A549 treated with AZD2906 at 1 μM for 4 hours (cell line): ENCODE measurements around the gene FIBCD1. TPM values are rescaled to one million over a fixed set of nuclear protein-coding genes. Genes with fewer than 3 reads are reported as not detected.

Experiments used
- total RNA-seq: library from RNA; stranded (reverse); fragments of 200-300 nt; extraction: Qiagen RNA extraction; gene quantifications from 5 replicates; pipeline ENCODE4 v1.2.3, GENCODE V29; 2022

FIBCD1 gene
- 14.3 to 27.2 TPM (median 25.1 TPM) in 5 replicates for total RNA-seq

GRCh38 chr9:130938652-130939404 is at the start of gene FIBCD1:
Gene FIBCD1 (minus strand): TSS chr9:130939247. CDS start chr9:130938607, 640 bp downstream.

GRCh38 chr9:130896233-130897014 is 42.6 kb downstream of the FIBCD1 start, which contains the start of gene QRFP:
Gene QRFP (minus strand): TSS chr9:130896812. CDS start chr9:130893838, 2,974 bp downstream.

Other genes with a start within 250 kb of the FIBCD1 start
- 42.6 to 72.9 TPM (median 48.7 TPM) in 5 replicates for gene EXOSC2, start 245.5 kb downstream of the FIBCD1 start, total RNA-seq
- 43.7 to 52.2 TPM (median 49.4 TPM) in 5 replicates for gene ABL1, start 104.0 kb downstream of the FIBCD1 start, total RNA-seq
- not detected in 5 replicates for gene QRFP, start 42.4 kb downstream of the FIBCD1 start, total RNA-seq
- 1.7 to 2.3 TPM (median 2.2 TPM) in 5 replicates for gene LAMC3, start 69.9 kb upstream of the FIBCD1 start, total RNA-seq
- gene AIF1L, start 157.3 kb upstream of the FIBCD1 start, total RNA-seq = 1.8 to 2.0 TPM (median 2.0 TPM) in 5 replicates
- gene NUP214, start 186.3 kb upstream of the FIBCD1 start, total RNA-seq = 23.0 to 25.5 TPM (median 24.3 TPM) in 5 replicates